Measurements from ENCODE around the gene PRKAG2.

- no peak for TF ChIP-seq CTCF (IDR thresholded peaks at IDR 0.05; ENCODE audit: low read depth, low read length)
- no peak for TF ChIP-seq EZH2phosphoT487 (IDR thresholded peaks at IDR 0.05; ENCODE audit: low read depth)
Observed at GRCh38 chr7:151724250-151724915, 152.5 kb downstream of the PRKAG2 start.
